K562 (cell line): ENCODE results near the gene GMPR. TPM values are rescaled to one million over a fixed set of nuclear protein-coding genes. Genes with fewer than 3 reads are reported as not detected.

Experiments
- E2F4 ChIP-seq: sonication (generic); formaldehyde crosslinking; IDR thresholded peaks from 2 replicates; pipeline ENCODE4 v1.8.0; 2022; ENCODE audit warnings: mild to moderate bottlenecking, low read depth, missing genetic modification reagents
- EWSR1 ChIP-seq: fragments of 450-650 bp; IDR thresholded peaks from 2 replicates; pipeline ENCODE4 v1.6.1; 2018; ENCODE audit warnings: borderline replicate concordance, mild to moderate bottlenecking, low read depth, moderate library complexity; ENCODE audit not compliant: partially characterized antibody
- GMEB1 ChIP-seq: fragments of 250-450 bp; sonication (Bioruptor Pico); IDR thresholded peaks from 2 replicates; pipeline ENCODE4 v1.4.0; 2020; ENCODE audit warnings: mild to moderate bottlenecking
- HMGXB4 ChIP-seq: sonication (generic); formaldehyde crosslinking; IDR thresholded peaks from 2 replicates; pipeline ENCODE4 v1.8.1; 2023; ENCODE audit warnings: mild to moderate bottlenecking, missing genetic modification reagents
- ILK ChIP-seq: fragments of 450-650 bp; IDR thresholded peaks from 2 replicates; pipeline ENCODE4 v1.6.1; 2016; ENCODE audit warnings: missing genetic modification characterization, low read depth, mild to moderate bottlenecking, missing compliant biosample characterization, moderate library complexity, borderline replicate concordance
- RREB1 ChIP-seq: fragments of 250-450 bp; sonication (Bioruptor Pico); IDR thresholded peaks from 2 replicates; pipeline ENCODE4 v1.4.0; 2020
- SP2 ChIP-seq: IDR thresholded peaks from 2 replicates; pipeline ENCODE4 v1.6.1; 2011; ENCODE audit warnings: mild to moderate bottlenecking, low read depth, low read length, moderate library complexity; ENCODE audit not compliant: poor library complexity, severe bottlenecking; ENCODE audit errors: extremely low read depth
- STAG1 ChIP-seq: sonication (generic); formaldehyde crosslinking; IDR thresholded peaks from 2 replicates; pipeline ENCODE4 v1.5.0; 2020; ENCODE audit warnings: missing genetic modification reagents, borderline replicate concordance
- ZKSCAN8 ChIP-seq: fragments of 200-800 bp; sonication (Bioruptor generic); IDR thresholded peaks from 2 replicates; pipeline ENCODE4 v1.6.1; 2016; ENCODE audit warnings: missing genetic modification characterization, missing compliant biosample characterization
- ZNF175 ChIP-seq: fragments of 200-800 bp; sonication (Bioruptor generic); IDR thresholded peaks from 2 replicates; pipeline ENCODE4 v1.6.1; 2016; ENCODE audit warnings: low read depth, mild to moderate bottlenecking, missing genetic modification characterization, missing compliant biosample characterization
- ZNF449 ChIP-seq: fragments of 250-450 bp; sonication (Bioruptor Pico); IDR thresholded peaks from 2 replicates; pipeline ENCODE4 v1.8.0; 2022; ENCODE audit warnings: moderate library complexity, mild to moderate bottlenecking, inconsistent platforms
- polyA plus RNA-seq, 8 experiments: library from polyadenylated mRNA; depleted of rRNA in 4 of 8; stranded (reverse) in 5 of 8; unstranded in 3 of 8; fragments of >200 nt; fragmentation: Nextera tagmentation in 2 of 8; fragmentation: Illumina TruSeq in 1 of 8; extraction: Ambion mirVana in 2 of 8; extraction: Trizol in 1 of 8; gene quantifications; 2 replicates each; pipeline versions ENCODE4 v1.2.1 to v1.2.3, GENCODE V29; 2011 to 2014; ENCODE audit warnings: inconsistent platforms in 1 of 8, missing spikeins in 1 of 8
- total RNA-seq, 7 experiments: library from RNA; depleted of rRNA in 6 of 7; stranded (reverse); fragments of >200 nt in 6 of 7; fragmentation: Illumina TruSeq in 2 of 7; extraction: Trizol in 2 of 7; gene quantifications; 2 replicates each; pipeline versions ENCODE4 v1.2.1 to v1.2.3, GENCODE V29; 2011 to 2021; ENCODE audit warnings: low replicate concordance in 1 of 7

Gene GMPR
- total and polyA plus RNA-seq, 9 of the 15 experiments (the other 6 are each of a cell fraction or from before 2014, with no cell fraction given) = 34.6 to 83.7 (median 49.8) TPM

GRCh38 chr6:16265351-16266341, 27.3 kb downstream of the GMPR start (continued):
- no peak; the same call in 1 of the 2 replicates for TF ChIP-seq E2F4 (CRISPR knock-in tag)
- TF ChIP-seq ZNF449 (CRISPR knock-in tag) = 0 out of 2 replicates have a peak, but pooled peaks have one; percentile 76
- no peak for TF ChIP-seq HMGXB4
- TF ChIP-seq ZNF175 = peak; percentile 80
- TF ChIP-seq GMEB1 (CRISPR knock-in tag) = 0 out of 2 replicates have a peak, but pooled peaks have one; percentile 7
- TF ChIP-seq STAG1 = no peak
- TF ChIP-seq ZKSCAN8 (CRISPR knock-in tag) = no peak; the same call in 1 of the 2 replicates
- TF ChIP-seq SP2 = no peak
- no peak for TF ChIP-seq EWSR1
- peak; percentile 83 for TF ChIP-seq RREB1
- no peak for TF ChIP-seq ILK (tag)
